Measurements from ENCODE around the gene NABP1.
"Not testable (repeated sequence)": the region's sequence is repeated elsewhere in the genome, so short reads cannot be mapped to it uniquely, and the experiment has no call there.

The NABP1 gene

GRCh38 chr2:191677646-191678436, at the start of gene NABP1:
TSS of gene NABP1 (plus strand) at chr2:191678136. CDS start at chr2:191678615, 479 bp downstream.
- peak; percentile 11 to 58 for DNase-seq

- DNase-seq: no peak
These were observed 48.9 kb upstream of the NABP1 start for GRCh38 chr2:191629001-191629453.

- DNase-seq: no peak
These were observed 47.8 kb upstream of the NABP1 start for GRCh38 chr2:191629976-191630712.

GRCh38 chr2:191631754-191632153, 46.2 kb upstream of the NABP1 start:
- DNase-seq: no peak

- DNase-seq: no peak
These were observed 45.5 kb upstream of the NABP1 start for GRCh38 chr2:191632426-191632825.

- no peak for DNase-seq
These were observed 43.1 kb upstream of the NABP1 start for GRCh38 chr2:191634791-191635190.

GRCh38 chr2:191635333-191636234, 42.4 kb upstream of the NABP1 start:
- DNase-seq: no peak

- DNase-seq: no peak
These were observed 41.7 kb upstream of the NABP1 start for GRCh38 chr2:191636235-191636543.

- no peak for DNase-seq
These were observed 41.4 kb upstream of the NABP1 start for GRCh38 chr2:191636586-191636985.

- DNase-seq: no peak
These were observed 40.5 kb upstream of the NABP1 start for GRCh38 chr2:191637182-191638078.

GRCh38 chr2:191638079-191638801, 39.7 kb upstream of the NABP1 start:
- DNase-seq: no peak

GRCh38 chr2:191638802-191639172, 39.1 kb upstream of the NABP1 start:
- DNase-seq: no peak

- DNase-seq: no peak
These were observed 36.3 kb upstream of the NABP1 start for GRCh38 chr2:191641609-191642008.

GRCh38 chr2:191642541-191642940, 35.4 kb upstream of the NABP1 start:
- DNase-seq: no peak

- no peak for DNase-seq
These were observed 34.5 kb upstream of the NABP1 start for GRCh38 chr2:191643429-191643828.

GRCh38 chr2:191644613-191645012, 33.3 kb upstream of the NABP1 start:
- not testable (repeated sequence) for DNase-seq

GRCh38 chr2:191645032-191645431, 32.9 kb upstream of the NABP1 start:
- no peak for DNase-seq

- no peak for DNase-seq
These were observed 32.3 kb upstream of the NABP1 start for GRCh38 chr2:191645434-191646162.

- no peak for DNase-seq
These were observed 31.6 kb upstream of the NABP1 start for GRCh38 chr2:191646163-191646902.

GRCh38 chr2:191649519-191649918, 28.4 kb upstream of the NABP1 start:
- DNase-seq: no peak

Measured in cerebellar nuclear complex (tissue), 1 donor.